Motor neuron (in vitro differentiated cells): ENCODE data around the gene KCNQ1. TPM values are rescaled to one million over a fixed set of nuclear protein-coding genes. Genes with fewer than 3 reads are reported as not detected.

Experiments
- ATAC-seq, 8 experiments: fragments of 200-7000 bp; cut with Tn5 transposase; replicated peaks in 6 of 8; 2 replicates each; pipeline ENCODE4 v1.8.0; 2021; ENCODE audit warnings: mild to moderate bottlenecking in 8 of 8, moderate library complexity in 8 of 8
- H3K27ac ChIP-seq, 2 donors: fragments of 250-450 bp; sonication (Bioruptor Pico); 2 replicates each; pipeline ENCODE4 v1.9.0; 2021; ENCODE audit warnings: antibody characterized with exemption in 2 of 2, mild to moderate bottlenecking in 2 of 2, moderate library complexity in 1 of 2
- H3K4me1 ChIP-seq, 2 donors: fragments of 250-450 bp; sonication (Bioruptor Pico); replicated peaks in 1 of 2; 2 replicates each; pipeline ENCODE4 v1.6.1; 2021; ENCODE audit warnings: antibody characterized with exemption in 2 of 2, mild to moderate bottlenecking in 2 of 2, moderate library complexity in 1 of 2
- H3K4me3 ChIP-seq, 5 donors: fragments of 250-450 bp; sonication (Bioruptor Pico); 2 replicates each; pipeline ENCODE4 v1.9.0; 2021; ENCODE audit warnings: antibody characterized with exemption in 5 of 5, mild to moderate bottlenecking in 5 of 5, moderate library complexity in 4 of 5
- WGBS, 10 experiments: fragments of 450-650 bp; shearing (Covaris generic); methylation state at CpG; one replicate each; pipeline ENCODE4 v1.0.0; 2022; 5-methylcytosine and 5-hydroxymethylcytosine counted together
- in situ Hi-C, 9 experiments: fragments of 400-800 bp; cut with MboI; loops; one replicate each; pipeline ENCODE4 v1.15.0; 2021; ENCODE audit warnings: low sequenced_read_pairs in 9 of 9, low pct_unique_long_range_greater_than_20kb in 2 of 9; ENCODE audit not compliant: unreplicated experiment in 9 of 9
- total RNA-seq, 8 experiments: library from RNA; unstranded; fragments of 300-600 nt; gene quantifications; 2 replicates each; pipeline versions ENCODE4 v1.2.3 to v1.2.4, GENCODE V29; 2022

The KCNQ1 gene
- total RNA-seq, 8 experiments from 2014 or later = 0.04 to 0.66 (median 0.20) TPM; not detected in 2

GRCh38 chr11:2570211-2570811 is 125.5 kb downstream of the KCNQ1 start:
- 92 to 100% (median 96%) methylated on average over 1 to 18 of the region's 26 CpGs; no CpG with 5 or more reads in 7 of the 10 experiments for WGBS, 10 experiments
- no peak overlapping the region for H3K4me3 ChIP-seq
- H3K27ac ChIP-seq = no peak overlapping the region
- ATAC-seq = no peak
- peaks cover 3 to 9% of the 10 kb centered on the region in 2 donors for H3K4me1 ChIP-seq
- in situ Hi-C loops = no loop called here

DNA sequence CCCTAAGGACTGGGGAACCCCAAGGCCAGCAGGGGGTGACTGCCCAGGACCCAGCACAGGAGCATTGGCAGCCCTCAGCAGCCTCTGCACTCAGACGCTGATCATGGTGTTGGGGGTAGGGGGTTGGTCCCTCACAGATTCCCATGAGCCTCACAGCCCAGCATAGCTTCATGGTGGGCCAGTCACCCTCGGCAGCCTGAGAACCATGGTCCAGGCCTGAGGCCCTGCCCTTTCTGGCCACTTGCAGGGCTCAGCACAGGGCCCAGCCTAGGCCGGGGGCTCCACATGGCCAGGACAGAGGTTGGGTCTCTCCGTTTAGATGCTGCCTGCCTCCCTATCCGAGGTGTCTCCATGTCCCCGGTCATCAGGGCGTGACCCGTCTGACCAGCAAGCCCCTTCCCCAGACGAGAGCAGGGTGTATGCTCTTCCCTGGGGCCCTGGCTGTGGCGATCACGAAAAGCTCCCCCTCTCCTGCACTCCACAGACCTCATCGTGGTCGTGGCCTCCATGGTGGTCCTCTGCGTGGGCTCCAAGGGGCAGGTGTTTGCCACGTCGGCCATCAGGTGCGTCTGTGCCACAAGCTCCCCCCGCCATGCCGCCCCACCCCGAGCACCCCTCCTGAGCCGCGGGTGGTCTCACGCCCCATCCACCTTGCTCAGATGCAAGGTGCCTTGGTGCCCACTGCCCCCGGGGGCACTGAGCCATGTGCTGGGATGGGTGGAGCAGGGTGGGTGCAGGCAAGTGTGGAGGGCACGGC is 126.2 kb downstream of the KCNQ1 start:
- in situ Hi-C loops = no loop called here
- ATAC-seq = no peak
- Histone ChIP-seq H3K4me3 (no peak overlapping the region), H3K27ac (no peak overlapping the region), H3K4me1 (peaks cover 3 to 9% of the 10 kb centered on the region in 2 donors)
- 80 to 100% (median 100%) methylated on average over 1 of the region's 25 CpGs; no CpG with 5 or more reads in 7 of the 10 experiments for WGBS, 10 experiments

DNA sequence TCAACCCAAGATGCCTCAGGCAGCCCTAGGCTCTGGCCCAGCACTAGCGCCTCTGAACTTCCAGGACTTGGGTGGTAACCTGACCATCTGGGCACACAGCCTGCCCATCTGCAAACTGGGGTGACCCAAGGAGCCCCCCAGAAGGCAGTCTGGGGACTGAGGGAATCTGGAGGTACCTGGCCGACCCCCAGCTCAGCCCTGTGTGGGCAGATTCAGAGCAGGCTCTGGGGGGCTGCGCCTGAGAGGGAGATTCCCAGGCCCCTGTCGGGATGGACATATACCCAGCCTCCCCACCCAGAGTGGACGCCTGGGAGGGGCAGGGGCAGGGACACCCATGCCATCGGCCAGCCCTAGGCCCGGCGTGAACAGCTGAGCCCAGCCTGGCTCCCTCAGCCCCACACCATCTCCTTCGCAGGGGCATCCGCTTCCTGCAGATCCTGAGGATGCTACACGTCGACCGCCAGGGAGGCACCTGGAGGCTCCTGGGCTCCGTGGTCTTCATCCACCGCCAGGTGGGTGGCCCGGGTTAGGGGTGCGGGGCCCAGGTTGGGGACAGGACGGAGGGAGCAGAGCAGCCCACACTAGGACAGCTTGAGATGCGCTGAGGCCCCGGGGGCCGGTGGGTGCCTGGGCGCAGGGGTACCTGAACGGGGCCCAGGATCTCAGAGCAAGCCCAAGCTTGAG is 126.9 kb downstream of the KCNQ1 start:
- in situ Hi-C loops = no loop called here
- Histone ChIP-seq H3K27ac (no peak overlapping the region), H3K4me1 (peaks cover 3 to 9% of the 10 kb centered on the region in 2 donors), H3K4me3 (no peak overlapping the region)
- 100% methylated on average over 1 of the region's 23 CpGs; no CpG with 5 or more reads in 9 of the 10 experiments for WGBS, 10 experiments
- no peak for ATAC-seq

DNA sequence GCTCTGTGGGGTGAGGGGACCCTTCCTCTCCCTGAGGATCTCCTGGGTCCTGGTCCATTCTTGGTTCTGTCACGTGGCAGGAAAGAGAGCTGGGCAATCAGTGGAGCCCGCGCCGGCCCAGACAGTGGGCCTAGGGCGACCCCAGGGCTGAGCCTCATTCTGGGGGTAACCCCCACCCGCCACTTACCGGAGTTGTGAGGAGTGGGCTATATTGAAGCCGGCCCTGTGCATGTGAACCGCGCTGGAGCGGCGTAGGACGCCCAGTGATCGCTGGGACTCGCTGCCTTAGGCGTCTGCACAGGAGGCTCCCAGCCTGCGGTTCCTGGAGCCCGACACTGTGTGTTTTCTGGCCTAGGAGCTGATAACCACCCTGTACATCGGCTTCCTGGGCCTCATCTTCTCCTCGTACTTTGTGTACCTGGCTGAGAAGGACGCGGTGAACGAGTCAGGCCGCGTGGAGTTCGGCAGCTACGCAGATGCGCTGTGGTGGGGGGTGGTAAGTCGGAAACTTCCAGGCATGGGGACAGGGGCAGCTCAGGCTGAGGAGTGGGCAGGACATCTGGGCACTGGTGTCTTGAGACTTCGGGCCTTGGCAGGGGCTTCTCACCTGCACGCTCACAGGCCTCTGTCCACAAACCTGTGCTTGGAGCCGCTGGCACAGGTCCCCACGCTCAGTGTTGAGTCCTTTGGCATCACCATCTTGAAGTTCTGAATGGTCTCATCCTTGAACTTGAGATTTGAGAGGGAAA is 127.9 kb downstream of the KCNQ1 start:
- ATAC-seq = no peak
- 63 to 93% (median 78%) methylated on average over 2 to 17 of the region's 33 CpGs; no CpG with 5 or more reads in 4 of the 10 experiments for WGBS, 10 experiments
- H3K27ac ChIP-seq = no peak overlapping the region
- in situ Hi-C loops = no loop called here
- H3K4me3 ChIP-seq = no peak overlapping the region
- H3K4me1 ChIP-seq = peaks cover 8 to 10% of the 10 kb centered on the region in 2 donors

DNA sequence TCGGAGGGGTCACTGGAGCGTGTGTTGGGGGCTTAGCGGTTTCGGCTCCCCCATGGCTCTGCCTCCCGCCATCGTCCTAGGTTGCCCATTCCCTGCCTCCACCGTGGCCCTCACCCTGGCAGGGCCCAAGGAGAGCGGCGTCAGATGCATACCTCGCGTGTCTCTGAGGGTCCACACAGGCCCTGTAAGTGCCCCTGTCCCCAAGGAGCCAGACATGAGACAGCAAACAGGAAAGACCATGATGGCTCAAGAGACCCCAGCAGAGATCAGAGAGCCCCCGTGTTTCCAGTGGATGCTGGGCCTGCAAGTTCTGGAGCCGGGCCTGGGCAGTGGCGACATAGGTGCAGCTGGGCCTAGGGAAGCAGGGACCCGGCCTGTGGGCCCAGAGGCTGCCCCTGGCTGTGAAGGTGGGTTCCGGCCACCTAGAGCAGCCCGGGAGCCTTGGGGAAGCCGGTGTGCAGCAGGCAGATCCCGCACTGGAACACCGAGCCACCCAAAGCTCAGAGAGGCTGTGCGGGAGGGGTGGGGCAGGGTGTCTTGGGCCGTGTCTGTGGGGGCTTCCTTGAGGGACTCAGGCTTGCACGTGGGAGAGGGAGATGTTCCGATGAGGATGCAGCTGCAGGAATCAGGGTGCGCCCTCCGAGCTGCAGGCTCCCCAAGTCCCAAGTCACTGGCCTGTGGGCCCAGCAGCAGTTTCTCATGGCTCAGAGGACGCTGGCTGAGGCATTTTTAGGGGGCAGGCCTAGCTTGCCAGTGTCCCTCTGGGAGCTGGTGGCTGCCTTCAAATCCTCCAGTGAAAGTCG is 128.6 kb downstream of the KCNQ1 start:
- in situ Hi-C loops = no loop called here
- peaks cover 10 to 14% of the 10 kb centered on the region in 2 donors for H3K4me1 ChIP-seq
- WGBS, 10 experiments = 33 to 100% (median 83%) methylated on average over 1 to 6 of the region's 28 CpGs; no CpG with 5 or more reads in 5 of the 10 experiments
- no peak overlapping the region for H3K27ac ChIP-seq
- H3K4me3 ChIP-seq = no peak overlapping the region
- no peak for ATAC-seq

DNA sequence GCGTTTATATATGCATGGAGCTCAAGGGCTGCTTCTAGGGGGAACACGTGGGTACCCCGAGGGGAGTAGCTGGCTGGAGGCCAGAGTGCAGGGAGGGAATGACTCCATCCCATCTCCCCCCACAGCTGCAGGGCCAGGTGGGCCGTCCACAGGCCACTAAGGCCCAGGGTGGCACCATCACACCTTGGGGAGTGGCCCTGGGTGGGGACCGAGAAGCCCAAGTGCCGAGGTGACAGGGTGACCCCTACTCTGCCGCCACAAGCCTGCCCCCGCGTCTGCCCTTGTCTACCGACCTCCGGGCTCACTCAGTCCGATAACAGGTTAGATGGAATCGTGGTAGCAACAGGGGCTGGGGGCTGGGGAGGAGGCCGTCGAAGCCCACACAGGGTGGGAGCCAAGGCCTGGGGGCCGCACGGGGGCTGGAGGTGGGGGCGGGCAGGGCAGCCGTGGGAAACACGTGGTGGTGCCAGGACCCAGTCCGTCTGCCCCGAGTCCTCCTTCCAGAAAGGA is 129.3 kb downstream of the KCNQ1 start:
- Histone ChIP-seq H3K4me3 (no peak overlapping the region), H3K4me1 (peaks cover 10 to 14% of the 10 kb centered on the region in 2 donors), H3K27ac (no peak overlapping the region)
- WGBS, 10 experiments = 50% methylated on average over 1 of the region's 22 CpGs; no CpG with 5 or more reads in 9 of the 10 experiments
- ATAC-seq = peak in 2 of 8 experiments; percentile 15 to 26
- in situ Hi-C loops = no loop called here

GRCh38 chr11:2574553-2575535 is 130.0 kb downstream of the KCNQ1 start:
- ATAC-seq = peak in 5 of 8 experiments; percentile 29 to 64 (median 47)
- in situ Hi-C loops = no loop called here
- H3K4me1 ChIP-seq = peaks cover 10 to 14% of the 10 kb centered on the region in 2 donors
- WGBS, 10 experiments = 45 to 100% (median 53%) methylated on average over 1 to 5 of the region's 45 CpGs; no CpG with 5 or more reads in 7 of the 10 experiments
- no peak overlapping the region for H3K27ac ChIP-seq
- H3K4me3 ChIP-seq = no peak overlapping the region

DNA sequence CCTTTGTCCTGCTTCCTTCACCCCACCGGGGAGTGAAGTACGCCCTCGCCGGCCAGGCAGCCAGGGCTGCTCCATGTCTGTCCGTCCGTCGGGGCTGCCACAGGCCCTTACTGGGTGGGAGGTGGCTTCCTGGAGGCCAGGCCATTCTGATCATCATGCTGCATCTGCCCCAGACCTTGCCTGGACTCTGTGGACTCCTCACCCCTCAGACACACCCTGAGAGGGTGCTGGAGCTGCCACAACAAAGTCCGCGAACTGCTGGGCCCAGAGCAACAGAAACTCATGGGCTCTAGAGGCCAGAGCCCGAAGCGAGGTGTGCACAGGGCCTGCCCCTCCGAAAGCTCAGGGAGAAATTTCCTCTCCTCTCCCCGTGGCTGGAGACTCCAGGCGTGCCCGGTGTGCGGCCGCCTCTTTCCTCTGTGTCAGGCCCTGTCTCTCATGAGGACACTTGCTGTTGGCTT is 130.8 kb downstream of the KCNQ1 start:
- no peak for ATAC-seq
- Histone ChIP-seq H3K27ac (no peak overlapping the region), H3K4me3 (no peak overlapping the region), H3K4me1 (peaks cover 10 to 14% of the 10 kb centered on the region in 2 donors)
- WGBS, 10 experiments = 80 to 100% (median 92%) methylated on average over 2 to 7 of the region's 17 CpGs; no CpG with 5 or more reads in 3 of the 10 experiments
- in situ Hi-C loops = no loop called here

DNA sequence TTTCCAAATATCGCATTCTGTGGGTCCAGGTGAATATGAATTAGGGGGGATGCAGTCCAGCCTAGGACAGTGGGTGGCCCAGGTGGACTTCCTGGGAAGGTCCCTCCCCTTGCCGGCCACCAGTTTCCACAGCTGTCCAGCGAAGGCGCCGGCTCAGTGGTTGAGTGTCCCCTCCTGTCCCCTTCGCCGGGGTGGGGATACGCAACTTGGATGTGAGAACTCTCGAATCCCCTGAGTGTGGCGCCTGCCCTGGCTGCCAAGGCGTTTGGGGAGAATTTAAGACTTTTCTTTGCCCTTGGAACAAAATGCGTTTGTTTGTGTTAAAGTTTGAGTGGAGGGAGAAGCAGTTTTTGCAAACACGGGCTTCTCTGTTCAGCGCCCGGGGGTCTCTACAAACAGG is 131.3 kb downstream of the KCNQ1 start:
- 48 to 100% (median 85%) methylated on average over 1 to 11 of the region's 15 CpGs; no CpG with 5 or more reads in 2 of the 10 experiments for WGBS, 10 experiments
- in situ Hi-C loops = no loop called here
- no peak for ATAC-seq
- Histone ChIP-seq H3K27ac (no peak overlapping the region), H3K4me1 (peaks cover 10 to 14% of the 10 kb centered on the region in 2 donors), H3K4me3 (no peak overlapping the region)

DNA sequence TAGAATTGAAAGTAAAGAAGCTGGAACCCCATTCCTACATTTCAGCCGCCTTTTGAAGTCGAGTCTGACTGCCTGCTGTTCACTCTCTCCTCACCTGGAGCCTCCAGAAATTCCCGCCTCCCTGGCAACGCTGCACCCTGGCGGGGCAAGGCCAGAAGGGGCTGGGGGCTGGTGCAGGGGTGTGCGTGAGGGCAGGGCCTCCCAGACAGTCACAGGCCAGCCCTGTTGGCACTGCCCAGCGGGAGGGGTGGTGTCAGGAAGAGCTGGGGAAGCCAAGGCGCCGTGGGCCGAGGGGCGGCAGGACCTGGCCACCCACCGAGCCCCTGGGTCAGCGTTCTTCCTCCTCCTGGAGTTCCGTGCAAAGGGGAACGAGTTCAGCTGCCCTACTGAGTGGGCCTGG is 131.7 kb downstream of the KCNQ1 start:
- H3K4me3 ChIP-seq = no peak overlapping the region
- in situ Hi-C loops = no loop called here
- no peak for ATAC-seq
- H3K4me1 ChIP-seq = peaks cover 10 to 14% of the 10 kb centered on the region in 2 donors
- no peak overlapping the region for H3K27ac ChIP-seq
- WGBS, 10 experiments = 92 to 100% methylated on average over 1 to 5 of the region's 15 CpGs; no CpG with 5 or more reads in 8 of the 10 experiments
